AG10803 (cell line): ENCODE results near the gene CYP19A1.

ENCODE experiments used
- DNase-seq: peaks from one replicate; pipeline ENCODE4 v3.0.0; 2010; ENCODE audit warnings: low read depth
- H3K4me3 ChIP-seq: 2 replicates; pipeline ENCODE4 v1.5.1; 2011; ENCODE audit warnings: mild to moderate bottlenecking, low read length, control low read depth
- CTCF ChIP-seq: conservative IDR thresholded peaks from 2 replicates; pipeline ENCODE4 v1.5.1; 2011; ENCODE audit warnings: mild to moderate bottlenecking, low read length, control low read depth, inconsistent platforms

CYP19A1 gene

GRCh38 chr15:51244423-51244869 lies 94.0 kb downstream of the CYP19A1 start:
- DNase-seq: peak; percentile 34
- H3K4me3 ChIP-seq: no peak overlapping the region
- no peak for TF ChIP-seq CTCF

- DNase-seq: no peak
- no peak for TF ChIP-seq CTCF
Observed at GRCh38 chr15:51243774-51244173, 94.6 kb downstream of the CYP19A1 start.

GRCh38 chr15:51240066-51240465 lies 98.3 kb downstream of the CYP19A1 start:
- TF ChIP-seq CTCF: no peak
- no peak overlapping the region for H3K4me3 ChIP-seq
- DNase-seq: no peak

More at GRCh38 chr15:51243774-51244173, 94.6 kb downstream of the CYP19A1 start:
- no peak overlapping the region for H3K4me3 ChIP-seq

- DNase-seq: no peak
Observed at GRCh38 chr15:51237816-51238215, 100.6 kb downstream of the CYP19A1 start.

GRCh38 chr15:51234176-51234927 lies 104.0 kb downstream of the CYP19A1 start:
- TF ChIP-seq CTCF: no peak
- DNase-seq: no peak
- no peak overlapping the region for H3K4me3 ChIP-seq

More at GRCh38 chr15:51237816-51238215, 100.6 kb downstream of the CYP19A1 start:
- no peak for TF ChIP-seq CTCF
- no peak overlapping the region for H3K4me3 ChIP-seq

GRCh38 chr15:51232581-51232980 lies 105.8 kb downstream of the CYP19A1 start:
- no peak overlapping the region for H3K4me3 ChIP-seq
- TF ChIP-seq CTCF: no peak

GRCh38 chr15:51229907-51230330 lies 108.5 kb downstream of the CYP19A1 start:
- H3K4me3 ChIP-seq: no peak overlapping the region
- peak; percentile 58 for TF ChIP-seq CTCF
- DNase-seq: peak; percentile 56

More at GRCh38 chr15:51232581-51232980, 105.8 kb downstream of the CYP19A1 start:
- no peak for DNase-seq
